Skin of body (tissue), 2 donors: ENCODE data around the gene NUDCD3. TPM values are rescaled to one million over a fixed set of nuclear protein-coding genes. Genes with fewer than 3 reads are reported as not detected.
A peak's percentile ranks its signal among the peaks of the same experiment; 100 is the strongest.

Source experiments
- DNase-seq: peaks from one replicate; lab custom pipeline; 2025; lab: John Stamatoyannopoulos, UW
- total RNA-seq: library from RNA; depleted of rRNA; stranded (reverse); fragments of >200 nt; gene quantifications from one replicate; pipeline ENCODE4 v1.2.3, GENCODE V29; 2014

NUDCD3 gene
- total RNA-seq, 1 donor from 2014 or later, result 47.8 TPM

- no peak for DNase-seq
Measured at GRCh38 chr7:44482502-44483485, 7.7 kb downstream of the NUDCD3 start.

- DNase-seq, result no peak
Measured at GRCh38 chr7:44477938-44478337, 12.5 kb downstream of the NUDCD3 start.

- peak; percentile 55 for DNase-seq
Measured at GRCh38 chr7:44477063-44477830, 13.2 kb downstream of the NUDCD3 start.

- DNase-seq, result no peak
Measured at GRCh38 chr7:44476313-44476712, 14.1 kb downstream of the NUDCD3 start.

- DNase-seq, result no peak
Measured at GRCh38 chr7:44473295-44473694, 17.2 kb downstream of the NUDCD3 start.

GRCh38 chr7:44472843-44473242 lies 17.6 kb downstream of the NUDCD3 start:
- no peak for DNase-seq

- DNase-seq, result no peak
Measured at GRCh38 chr7:44471850-44472249, 18.6 kb downstream of the NUDCD3 start.

GRCh38 chr7:44471436-44471835 lies 19.0 kb downstream of the NUDCD3 start:
- DNase-seq, result no peak

GRCh38 chr7:44470628-44471245 lies 19.7 kb downstream of the NUDCD3 start:
- DNase-seq, result no peak

- no peak for DNase-seq
Measured at GRCh38 chr7:44470135-44470479, 20.4 kb downstream of the NUDCD3 start.

GRCh38 chr7:44469461-44470134 lies 20.9 kb downstream of the NUDCD3 start:
- no peak for DNase-seq

- no peak for DNase-seq
Measured at GRCh38 chr7:44467217-44467548, 23.3 kb downstream of the NUDCD3 start.

- no peak for DNase-seq
Measured at GRCh38 chr7:44466300-44467216, 23.9 kb downstream of the NUDCD3 start.

- DNase-seq, result no peak
Measured at GRCh38 chr7:44465490-44465889, 25.0 kb downstream of the NUDCD3 start.

- no peak for DNase-seq
Measured at GRCh38 chr7:44463169-44463808, 27.2 kb downstream of the NUDCD3 start.

- no peak for DNase-seq
Measured at GRCh38 chr7:44461387-44461786, 29.1 kb downstream of the NUDCD3 start.

GRCh38 chr7:44460325-44460724 lies 30.1 kb downstream of the NUDCD3 start:
- no peak for DNase-seq

GRCh38 chr7:44455155-44455554 lies 35.3 kb downstream of the NUDCD3 start:
- no peak for DNase-seq

- no peak for DNase-seq
Measured at GRCh38 chr7:44454348-44454747, 36.1 kb downstream of the NUDCD3 start.

- DNase-seq, result no peak
Measured at GRCh38 chr7:44451123-44451522, 39.3 kb downstream of the NUDCD3 start.
